AG09309 (cell line): ENCODE data around the gene GABARAP.

ENCODE experiments used
- DNase-seq: peaks from one replicate; pipeline ENCODE4 v3.0.0-alpha.2; 2010; ENCODE audit warnings: low read depth
- H3K4me3 ChIP-seq: 2 replicates; pipeline ENCODE4 v1.5.1; 2011; ENCODE audit warnings: mild to moderate bottlenecking, low read depth, low read length, moderate library complexity; ENCODE audit not compliant: control insufficient read depth
- TF ChIP-seq, protein P1 (sequence below): IDR thresholded peaks from 2 replicates; pipeline ENCODE4 v1.5.1; 2011; ENCODE audit warnings: mild to moderate bottlenecking, low read depth, low read length, inconsistent platforms; ENCODE audit not compliant: insufficient read depth, control insufficient read depth; ENCODE audit errors: missing control alignments

The GABARAP gene

DNA sequence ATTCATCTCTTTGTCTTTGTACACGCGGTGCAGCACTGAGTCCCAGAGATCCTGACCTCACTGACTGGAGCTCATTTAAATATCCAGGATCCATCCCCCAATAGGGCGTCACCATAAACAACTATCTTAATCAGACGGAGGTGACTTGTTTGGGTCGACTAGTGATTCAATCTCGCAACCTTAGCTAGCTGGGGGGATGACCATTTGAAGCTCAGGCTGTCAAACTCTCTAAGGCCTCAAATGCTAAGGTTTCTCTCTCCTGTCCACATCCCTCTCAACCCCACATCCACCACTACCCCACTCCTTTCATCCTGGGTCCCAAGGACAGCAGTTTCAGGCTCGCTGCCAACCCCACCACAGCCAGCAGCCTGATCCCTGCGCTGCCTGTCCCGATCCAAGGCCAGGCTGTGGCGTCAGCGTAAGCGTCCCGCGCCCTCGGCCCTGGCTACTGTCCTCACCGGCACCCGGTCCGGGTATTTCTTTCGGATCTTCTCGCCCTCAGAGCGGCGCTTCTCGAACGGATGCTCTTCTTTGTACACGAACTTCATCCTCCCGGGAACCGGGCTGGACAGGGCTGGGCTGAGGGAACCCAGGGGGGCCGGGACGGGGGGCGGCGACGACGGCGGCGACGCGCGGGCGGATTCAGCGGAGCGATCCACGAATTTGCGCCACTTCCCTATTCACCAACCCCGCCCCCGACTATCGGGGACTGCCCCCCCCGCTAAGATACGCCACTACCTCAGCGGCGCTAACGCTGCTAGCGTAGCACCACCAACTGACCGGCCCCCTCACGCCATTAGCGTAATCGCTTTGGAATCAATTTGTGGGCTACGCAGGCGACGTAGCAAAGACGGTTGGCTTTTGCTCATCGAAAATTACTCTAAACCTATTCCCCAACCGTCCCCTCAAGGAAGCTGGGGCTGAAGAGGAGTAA, at the start of gene GABARAP:
Gene GABARAP, minus strand, starts transcription at position 667 of the 934 bp plus-strand sequence. Its CDS starts 119 bp downstream, at position 548.
- DNase-seq, result peak; percentile 71
- TF ChIP-seq, protein P1, sequence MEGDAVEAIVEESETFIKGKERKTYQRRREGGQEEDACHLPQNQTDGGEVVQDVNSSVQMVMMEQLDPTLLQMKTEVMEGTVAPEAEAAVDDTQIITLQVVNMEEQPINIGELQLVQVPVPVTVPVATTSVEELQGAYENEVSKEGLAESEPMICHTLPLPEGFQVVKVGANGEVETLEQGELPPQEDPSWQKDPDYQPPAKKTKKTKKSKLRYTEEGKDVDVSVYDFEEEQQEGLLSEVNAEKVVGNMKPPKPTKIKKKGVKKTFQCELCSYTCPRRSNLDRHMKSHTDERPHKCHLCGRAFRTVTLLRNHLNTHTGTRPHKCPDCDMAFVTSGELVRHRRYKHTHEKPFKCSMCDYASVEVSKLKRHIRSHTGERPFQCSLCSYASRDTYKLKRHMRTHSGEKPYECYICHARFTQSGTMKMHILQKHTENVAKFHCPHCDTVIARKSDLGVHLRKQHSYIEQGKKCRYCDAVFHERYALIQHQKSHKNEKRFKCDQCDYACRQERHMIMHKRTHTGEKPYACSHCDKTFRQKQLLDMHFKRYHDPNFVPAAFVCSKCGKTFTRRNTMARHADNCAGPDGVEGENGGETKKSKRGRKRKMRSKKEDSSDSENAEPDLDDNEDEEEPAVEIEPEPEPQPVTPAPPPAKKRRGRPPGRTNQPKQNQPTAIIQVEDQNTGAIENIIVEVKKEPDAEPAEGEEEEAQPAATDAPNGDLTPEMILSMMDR, result no peak
- peak within 1 kb of the TSS; percentile 67 for H3K4me3 ChIP-seq

DNA sequence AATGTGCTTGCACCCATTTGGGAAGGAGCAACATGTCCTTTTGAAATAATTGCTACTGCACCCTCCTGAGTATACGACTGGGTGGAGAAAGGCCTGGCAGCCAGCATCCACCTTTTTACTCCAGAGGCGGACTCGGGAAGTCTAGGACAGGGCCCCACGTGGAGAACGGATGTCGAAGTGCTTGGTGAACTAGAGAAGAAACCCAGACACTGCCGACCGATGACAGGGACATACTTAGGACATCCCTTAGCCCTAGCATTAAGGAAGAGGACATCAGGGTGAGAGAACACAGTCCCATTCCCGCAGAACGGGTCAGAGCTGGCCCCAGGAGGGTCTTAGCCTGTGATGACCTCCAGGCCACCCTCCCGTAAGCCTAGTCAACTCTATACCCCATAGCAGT, 48.4 kb upstream of the GABARAP start:
- TF ChIP-seq, protein P1, result no peak
- no peak for DNase-seq
- no peak overlapping the region for H3K4me3 ChIP-seq

DNA sequence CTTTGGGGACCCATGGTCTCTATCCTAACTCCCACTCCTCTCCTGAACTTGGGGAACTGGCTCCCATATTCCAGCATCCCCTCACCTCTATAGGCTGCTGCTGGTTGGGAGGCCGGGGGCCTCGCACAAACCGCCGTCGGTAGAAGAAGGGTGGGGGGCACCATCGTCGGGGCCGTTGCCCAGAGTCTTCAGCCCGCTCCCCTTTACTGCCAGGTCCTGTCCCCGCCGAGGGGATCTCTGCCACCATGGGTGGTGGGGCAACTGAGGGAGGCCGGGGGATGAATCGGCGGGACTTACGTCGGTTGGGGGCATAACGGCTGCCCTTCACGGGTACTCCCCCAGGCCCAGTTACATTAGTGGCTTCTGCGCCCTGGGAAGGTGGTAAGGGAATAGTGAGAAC, 47.9 kb upstream of the GABARAP start:
- no peak overlapping the region for H3K4me3 ChIP-seq
- no peak for DNase-seq
- TF ChIP-seq, protein P1, result no peak

DNA sequence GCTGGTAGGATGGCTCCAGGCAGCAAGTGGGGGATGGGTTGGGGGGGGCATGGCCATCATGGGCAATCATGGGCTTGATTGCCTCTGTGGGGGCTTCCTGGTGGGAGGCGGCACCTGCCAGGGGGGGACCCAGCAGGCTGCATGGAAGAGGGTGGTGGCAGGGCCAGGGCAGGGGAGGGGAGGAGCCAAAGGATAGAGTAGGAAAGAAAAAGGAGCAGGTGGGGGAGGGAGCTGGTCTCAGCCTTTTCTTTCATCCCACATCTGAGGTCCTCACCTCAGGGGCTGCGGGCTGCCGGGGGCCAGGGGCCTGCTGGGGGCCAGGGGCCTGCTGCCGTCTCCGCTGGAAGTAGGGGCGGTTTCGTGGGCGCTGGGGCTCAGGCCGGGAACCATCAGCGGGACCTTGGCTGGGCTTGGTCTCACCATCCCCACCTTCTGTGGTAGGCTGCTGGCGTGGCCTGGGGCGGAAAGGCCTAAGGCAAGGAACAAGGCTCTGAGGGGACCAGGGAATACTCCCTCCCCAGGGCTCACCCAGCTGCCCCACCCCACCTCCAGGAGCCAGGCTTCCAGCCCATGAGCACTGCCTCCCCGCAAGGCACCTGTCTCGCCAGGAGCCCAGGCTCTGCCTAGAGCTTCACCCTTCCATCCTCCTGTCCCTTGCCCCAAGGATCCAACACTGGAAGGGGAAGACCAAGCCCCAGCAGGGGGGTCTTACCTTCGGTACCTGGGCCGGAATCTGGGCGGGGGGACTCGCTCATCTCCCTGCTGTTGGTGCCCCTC, 47.2 kb upstream of the GABARAP start:
- H3K4me3 ChIP-seq, result no peak overlapping the region
- TF ChIP-seq, protein P1, result no peak
- no peak for DNase-seq

DNA sequence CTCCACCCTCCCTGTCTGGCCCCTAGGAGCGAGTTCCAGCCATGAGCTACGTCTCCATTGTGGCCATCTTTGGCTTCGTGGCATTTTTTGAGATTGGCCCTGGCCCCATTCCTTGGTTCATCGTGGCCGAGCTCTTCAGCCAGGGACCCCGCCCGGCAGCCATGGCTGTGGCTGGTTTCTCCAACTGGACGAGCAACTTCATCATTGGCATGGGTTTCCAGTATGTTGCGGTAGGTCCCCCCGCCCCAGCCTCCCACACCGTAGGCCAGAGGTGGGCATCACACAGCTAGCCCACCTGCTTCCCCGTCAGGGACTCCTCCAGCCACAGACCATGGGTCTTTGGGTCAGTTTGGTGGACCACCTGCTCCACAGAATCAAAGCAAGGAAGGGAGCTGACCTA, 43.4 kb upstream of the GABARAP start:
- no peak for DNase-seq
- TF ChIP-seq, protein P1, result no peak
- H3K4me3 ChIP-seq, result no peak overlapping the region

DNA sequence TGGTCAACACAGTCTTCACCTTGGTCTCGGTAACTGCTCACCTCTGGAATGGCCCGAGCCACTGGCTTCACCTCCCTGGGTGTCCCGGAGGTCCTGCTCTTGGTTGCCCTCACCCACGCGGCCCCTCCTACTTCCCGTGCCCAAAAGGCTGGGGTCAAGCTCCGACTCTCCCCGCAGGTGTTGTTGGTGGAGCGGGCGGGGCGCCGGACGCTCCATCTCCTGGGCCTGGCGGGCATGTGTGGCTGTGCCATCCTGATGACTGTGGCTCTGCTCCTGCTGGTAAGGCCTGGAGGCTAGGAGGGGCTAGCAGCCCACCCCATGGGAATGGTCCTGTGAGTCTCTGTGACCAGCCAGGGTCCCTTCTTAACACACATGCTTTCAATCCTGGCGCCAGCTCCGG, 42.7 kb upstream of the GABARAP start:
- TF ChIP-seq, protein P1, result no peak

More for the DNA sequence above, 42.7 kb upstream of the GABARAP start:
- H3K4me3 ChIP-seq, result no peak overlapping the region
- no peak for DNase-seq
